Urothelium cell line (cell line): ENCODE data around the gene CLIC4.
"Not testable (repeated sequence)": the region's sequence is repeated elsewhere in the genome, so short reads cannot be mapped to it uniquely, and the experiment has no call there.

Source experiments
- DNase-seq: peaks from one replicate; pipeline ENCODE4 v3.0.0; 2011; ENCODE audit warnings: low spot score, mixed read lengths
- FAIRE-seq: peaks from 2 replicates; lab custom pipeline; 2011; peaks lifted over from hg19 to GRCh38; lab: Jason Lieb, UNC

Gene CLIC4

DNA sequence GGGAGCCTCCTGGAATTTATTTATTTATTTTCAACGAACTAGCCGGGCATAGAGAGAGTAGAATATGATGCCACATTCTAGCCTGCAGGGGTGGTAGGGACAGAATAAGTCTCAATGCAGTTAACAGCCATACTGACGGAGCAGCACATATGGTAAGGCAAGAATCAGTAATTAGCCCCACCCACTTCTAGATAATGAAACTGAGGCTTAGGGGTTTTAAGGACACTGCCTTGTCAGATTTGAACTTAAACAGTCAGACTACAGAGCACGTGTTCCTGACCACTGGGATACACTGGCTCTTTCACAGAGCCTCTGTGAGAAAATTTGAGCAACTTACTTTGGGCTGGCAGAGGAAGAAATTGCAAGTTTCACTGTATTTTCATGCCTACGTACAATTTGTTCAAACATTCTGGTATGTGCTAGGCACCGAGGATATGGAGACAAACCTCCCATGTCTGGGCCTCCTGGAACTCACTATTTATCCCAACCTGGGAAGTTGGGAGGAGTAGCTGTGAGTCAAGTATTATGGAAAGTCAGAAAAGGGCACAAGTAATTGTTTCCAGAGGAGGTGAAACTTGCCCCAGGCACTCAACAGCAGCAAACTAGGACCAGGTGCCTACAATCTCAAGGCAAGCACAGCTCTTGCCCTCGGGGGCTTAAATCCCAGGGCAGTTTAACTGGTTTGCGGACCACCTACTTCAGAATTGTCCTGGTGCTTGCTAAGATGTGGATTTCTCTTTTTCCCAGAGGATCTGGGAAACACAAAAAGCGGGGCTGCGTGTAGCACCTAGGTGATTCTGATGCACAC, 1.6 kb upstream of the CLIC4 start:
- FAIRE-seq (no peak), DNase-seq (no peak)

DNA sequence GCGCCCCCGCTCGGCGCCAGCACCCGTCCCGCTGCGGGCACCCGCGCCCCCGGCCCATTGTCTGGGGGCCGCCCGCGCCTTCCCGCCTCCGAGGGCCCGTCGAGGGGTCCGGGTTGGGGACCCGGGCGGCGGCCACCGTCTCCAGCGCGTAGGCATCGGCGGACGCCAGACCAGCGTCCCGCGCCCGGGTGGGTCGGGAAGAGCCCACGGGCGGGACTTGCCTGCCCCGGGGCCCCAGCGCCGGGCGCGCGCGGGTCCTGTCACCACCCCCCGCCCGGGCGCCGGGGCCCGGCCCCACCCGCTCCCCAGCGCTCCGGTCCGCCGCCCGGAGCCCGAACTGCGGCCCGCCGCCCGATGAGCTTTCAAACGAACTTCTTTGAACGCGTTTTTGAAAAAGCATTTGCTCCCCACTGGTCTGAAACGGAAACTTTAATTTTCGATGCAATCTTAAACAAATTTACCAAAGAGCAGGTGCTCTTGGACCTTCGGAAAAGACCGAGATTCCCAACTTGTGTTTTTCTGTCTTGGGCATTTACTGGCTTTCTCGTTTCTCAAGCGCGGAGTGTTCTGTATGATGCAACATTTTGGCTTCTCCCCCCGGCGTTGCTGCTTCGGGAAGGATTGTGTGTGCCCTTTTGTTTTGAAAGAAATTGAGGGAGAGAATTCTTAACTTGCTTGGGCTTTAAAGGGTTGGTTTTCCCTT, 615 bp downstream of the CLIC4 start:
- DNase-seq (no peak), FAIRE-seq (no peak)

DNA sequence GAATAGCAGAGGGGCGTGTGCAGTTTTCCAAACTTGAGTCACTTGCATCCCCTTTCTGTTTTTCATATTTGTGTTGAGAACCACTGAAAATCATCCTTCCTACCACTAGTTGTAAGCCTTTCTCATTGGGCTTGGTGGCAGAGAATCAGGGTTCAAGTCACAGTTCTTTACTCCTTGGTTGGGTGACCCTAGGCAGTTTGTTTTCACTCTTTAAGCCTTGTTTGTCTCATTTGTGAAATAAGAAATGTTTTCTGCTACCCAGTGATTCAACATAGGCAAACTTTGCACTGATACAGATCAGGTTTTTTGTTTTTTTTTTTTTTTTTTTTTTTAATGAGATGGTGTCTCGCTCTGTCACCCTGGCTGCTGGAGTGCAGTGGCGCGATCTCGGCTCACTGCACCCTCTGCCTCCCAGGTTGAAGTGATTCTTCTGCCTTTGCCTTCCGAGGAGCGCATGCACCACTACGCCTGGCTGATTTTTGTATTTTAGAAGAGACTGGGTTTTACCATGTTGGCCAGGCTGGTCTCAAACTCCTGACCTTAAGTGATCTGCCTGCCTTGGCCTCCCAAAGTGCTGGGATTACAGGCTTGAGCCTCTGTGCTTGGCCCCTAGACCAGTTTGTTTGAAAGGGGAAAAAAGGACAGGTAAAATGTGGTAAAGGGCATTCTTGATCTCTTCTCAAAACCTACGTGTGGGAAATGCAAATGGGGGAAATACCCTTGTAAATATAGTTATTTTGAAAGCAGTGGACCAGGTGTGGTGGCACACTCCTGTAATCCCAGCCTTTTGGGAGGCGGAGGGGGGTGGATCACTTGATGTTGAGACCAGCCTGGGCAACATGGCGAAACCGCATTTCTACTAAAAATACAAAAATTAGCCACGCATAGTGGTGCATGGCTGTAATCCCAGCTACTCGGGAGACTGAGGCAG, 3.2 kb downstream of the CLIC4 start:
- no peak for DNase-seq
- no peak for FAIRE-seq

DNA sequence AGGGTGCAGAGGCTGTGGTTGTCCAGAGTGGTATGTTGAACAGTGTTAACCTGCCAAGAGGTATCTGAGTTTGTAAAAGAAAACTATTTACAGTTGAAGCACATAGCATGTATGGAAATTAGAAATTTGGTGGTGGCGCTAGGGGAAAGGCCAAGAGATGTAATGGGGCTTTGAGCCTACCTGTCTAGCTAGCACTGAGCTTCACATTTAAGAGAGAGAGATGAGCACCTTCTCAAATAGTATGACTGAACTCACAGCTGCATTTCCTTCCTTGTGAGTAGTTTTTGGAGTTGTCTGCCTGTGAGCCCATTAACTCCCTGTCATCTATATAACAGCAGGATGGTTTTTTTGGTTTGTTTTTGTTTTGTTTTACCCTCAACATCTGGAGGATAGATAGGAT, 4.0 kb downstream of the CLIC4 start:
- no peak for DNase-seq
- no peak for FAIRE-seq

DNA sequence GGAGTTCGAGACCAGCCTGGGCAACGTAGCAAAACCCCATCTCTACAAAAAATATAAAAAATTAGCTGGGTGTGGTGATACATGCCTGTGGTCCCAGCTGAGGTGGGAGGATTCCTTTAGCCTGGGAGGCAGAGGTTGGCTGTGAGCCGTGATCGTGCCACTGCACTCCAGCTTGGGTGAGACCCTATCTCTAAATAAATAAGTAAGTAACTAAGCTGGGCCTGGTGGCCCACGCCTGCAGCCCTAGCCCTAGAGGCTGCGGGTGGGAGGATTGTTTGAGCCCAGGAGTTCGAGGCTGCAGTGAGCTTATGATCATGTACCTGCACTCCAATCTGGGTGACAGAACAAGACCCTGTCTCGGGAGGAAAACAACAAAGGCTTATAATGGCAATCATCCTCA, 4.6 kb downstream of the CLIC4 start:
- FAIRE-seq (no peak), DNase-seq (no peak)

DNA sequence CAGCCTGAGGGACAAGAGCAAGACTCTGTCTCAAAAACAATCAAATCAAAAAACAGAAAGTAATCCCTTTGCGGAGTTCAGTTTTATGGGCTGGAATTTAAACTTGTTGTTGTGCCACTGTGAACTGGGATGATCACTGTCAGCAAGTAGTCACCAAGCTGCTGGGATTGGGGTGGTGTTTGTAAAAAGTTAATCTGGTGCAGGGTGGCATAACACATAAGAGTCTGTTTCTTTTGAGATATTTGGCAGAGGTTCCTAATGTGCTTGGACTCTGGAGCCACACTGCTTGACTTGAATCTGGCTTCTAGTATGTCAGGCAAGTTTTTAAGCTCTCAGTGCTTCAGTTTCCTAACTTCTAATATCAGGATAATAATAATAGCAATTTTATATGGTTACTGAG, 6.6 kb downstream of the CLIC4 start:
- no peak for DNase-seq
- no peak for FAIRE-seq

DNA sequence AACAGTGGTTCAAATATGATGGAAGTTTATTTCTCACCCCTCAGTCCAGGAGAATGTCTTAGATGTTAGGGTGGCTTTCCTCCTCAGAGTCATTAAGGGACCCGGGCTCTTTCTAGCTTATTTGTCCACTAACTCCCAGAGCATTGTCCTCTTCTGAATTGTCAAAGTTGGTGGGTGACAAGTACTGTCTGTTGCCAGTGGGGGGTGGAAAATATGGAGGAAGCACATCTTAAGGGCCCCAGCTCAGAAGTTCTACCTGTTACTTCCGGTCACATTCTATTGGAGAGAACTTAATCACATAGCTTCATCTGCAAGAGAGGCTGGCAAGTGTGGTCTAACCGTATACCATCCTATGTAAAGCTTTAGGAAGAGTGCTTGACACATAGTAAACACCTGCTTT, 7.1 kb downstream of the CLIC4 start:
- DNase-seq = no peak
- FAIRE-seq = no peak

DNA sequence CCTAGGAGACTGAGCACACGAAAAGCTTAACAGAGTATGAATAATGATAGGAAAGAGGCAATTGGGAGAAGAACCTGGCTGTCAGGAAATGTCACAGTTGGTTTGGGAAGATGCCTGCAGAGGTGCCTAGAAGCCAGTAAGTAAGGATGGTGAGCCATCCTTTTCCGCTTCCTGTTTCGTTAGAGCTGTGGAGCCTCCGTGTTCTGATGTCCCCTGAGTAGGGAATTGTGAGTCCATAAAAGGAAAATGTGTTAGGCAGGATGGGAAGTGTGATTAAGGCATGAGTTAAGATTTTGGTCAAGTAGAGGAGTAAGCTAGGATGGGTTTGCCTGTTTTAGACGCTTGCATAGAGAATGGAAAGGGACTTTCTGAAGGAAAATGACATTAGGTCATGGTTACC, 9.0 kb downstream of the CLIC4 start:
- FAIRE-seq (no peak), DNase-seq (no peak)

DNA sequence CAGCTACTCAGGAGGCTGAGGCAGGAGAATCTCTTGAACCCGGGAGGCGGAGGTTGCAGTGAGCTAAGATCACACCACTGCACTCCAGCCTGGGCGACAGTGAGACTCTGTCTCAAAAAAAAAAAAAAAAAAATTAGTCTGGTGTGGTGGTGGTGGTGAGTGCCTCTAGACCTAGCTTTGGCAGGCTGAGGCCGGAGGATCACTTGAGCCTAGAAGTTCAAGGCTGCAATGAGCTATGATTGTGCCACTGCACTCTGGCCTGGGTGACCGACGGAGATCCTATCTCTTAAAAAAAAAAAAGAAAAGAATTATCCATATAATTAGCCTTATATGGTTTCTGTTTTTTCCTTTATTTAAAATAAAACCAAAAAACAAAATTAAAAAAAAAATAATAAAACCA, 10.1 kb downstream of the CLIC4 start:
- FAIRE-seq, DNase-seq: not testable (repeated sequence)

DNA sequence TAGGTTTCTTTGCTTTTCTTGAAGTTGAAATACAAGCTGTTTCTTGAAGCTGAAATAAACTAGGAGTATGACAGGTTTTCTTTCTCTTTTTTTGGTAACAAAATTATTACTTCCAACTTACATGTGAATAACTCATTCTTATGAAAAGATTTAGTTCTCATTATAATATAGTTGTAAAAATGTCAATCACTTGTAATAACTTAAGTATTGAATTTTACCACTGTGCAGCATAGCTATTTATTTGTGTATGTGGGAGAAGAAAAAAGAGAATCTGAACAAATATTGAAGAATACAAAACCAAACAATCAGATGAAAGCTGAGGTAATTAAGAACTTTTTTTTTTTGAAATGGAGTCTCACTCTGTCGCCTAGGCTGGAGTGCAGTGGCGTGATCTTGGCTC, 11.1 kb downstream of the CLIC4 start:
- DNase-seq = no peak
- no peak for FAIRE-seq

DNA sequence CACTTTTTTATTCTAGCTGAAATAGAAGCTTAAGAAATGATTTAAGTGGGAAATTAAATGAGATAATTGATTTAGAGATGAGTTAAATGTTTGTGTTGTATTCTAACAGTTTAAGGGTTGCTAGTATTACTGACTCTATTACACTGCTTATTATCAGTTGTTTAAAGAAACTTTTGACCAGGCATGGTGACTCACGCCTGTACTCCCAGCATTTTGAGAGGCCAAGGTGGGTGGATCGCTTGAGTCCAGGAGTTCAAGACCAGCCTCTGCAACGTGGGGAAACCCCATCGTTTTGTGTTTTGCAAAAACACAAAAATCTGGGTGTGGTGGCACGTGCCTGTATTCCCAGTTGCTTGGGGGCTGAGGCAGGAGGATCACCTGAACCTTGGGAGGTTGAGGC, 14.2 kb downstream of the CLIC4 start:
- FAIRE-seq = no peak
- DNase-seq = no peak

DNA sequence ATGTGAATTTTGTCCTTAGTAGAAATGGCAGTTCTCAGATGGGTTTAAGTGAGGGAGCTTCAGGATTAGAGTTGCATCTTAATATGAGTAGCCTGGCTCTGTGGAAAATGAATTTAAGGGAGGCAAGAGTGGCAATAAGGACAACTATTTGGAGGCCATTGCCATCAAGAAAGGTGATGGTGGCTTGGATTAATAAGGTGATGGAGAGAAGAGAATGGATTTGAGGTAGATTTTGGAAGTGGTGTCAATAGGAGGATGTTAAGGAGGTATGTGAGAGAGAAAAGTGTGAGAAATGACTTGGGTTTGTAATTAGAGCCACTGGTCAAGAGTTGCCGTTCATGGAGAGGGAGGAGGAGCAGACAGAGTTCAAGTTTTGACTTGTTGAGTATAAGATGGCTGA, 16.3 kb downstream of the CLIC4 start:
- DNase-seq (no peak), FAIRE-seq (no peak)

DNA sequence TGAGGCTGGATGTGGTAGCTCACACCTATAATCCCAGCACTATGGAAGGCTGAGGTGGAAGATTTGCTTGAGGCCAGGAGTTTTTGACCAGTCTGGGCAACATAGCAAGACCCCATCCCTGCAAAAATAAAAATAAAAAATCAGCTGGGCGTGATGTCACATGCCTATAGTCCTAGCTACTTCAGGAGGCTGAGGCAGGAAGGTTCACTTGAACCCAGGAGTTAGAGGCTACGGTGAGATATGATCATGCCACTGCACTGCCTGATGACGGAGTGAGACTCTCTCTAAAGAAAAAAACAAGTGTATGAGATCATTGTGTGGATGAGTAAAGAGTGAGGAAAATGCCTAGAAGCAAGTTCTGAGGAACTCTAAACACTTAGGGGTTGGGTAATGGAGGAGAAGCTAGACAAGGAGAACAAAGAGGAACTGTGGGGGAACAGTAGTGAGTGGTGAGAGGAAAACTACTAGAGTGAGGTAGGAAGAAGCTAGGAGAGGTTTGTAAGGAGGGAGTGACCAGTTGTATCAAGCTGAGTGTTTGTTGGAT, 17.0 kb downstream of the CLIC4 start:
- no peak for DNase-seq
- no peak for FAIRE-seq

DNA sequence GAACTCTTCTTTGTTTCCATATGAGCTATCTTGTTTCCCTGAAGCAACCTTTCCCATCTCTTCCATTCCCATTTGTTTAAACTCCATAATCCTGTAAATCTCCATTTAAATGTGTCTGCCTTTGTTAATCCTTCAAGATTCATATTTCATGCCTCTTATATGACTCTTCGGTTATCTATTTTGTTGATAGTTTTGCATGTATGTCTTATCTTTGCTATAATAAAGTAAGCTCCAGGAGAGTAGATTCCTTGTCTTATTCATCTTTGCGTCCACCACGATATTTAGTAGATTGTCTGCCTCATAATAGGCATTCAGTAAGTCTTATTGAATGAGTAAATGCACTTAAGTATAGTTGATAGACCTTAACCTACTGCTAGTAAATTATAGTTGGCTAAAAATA, 18.4 kb downstream of the CLIC4 start:
- DNase-seq (no peak), FAIRE-seq (no peak)

DNA sequence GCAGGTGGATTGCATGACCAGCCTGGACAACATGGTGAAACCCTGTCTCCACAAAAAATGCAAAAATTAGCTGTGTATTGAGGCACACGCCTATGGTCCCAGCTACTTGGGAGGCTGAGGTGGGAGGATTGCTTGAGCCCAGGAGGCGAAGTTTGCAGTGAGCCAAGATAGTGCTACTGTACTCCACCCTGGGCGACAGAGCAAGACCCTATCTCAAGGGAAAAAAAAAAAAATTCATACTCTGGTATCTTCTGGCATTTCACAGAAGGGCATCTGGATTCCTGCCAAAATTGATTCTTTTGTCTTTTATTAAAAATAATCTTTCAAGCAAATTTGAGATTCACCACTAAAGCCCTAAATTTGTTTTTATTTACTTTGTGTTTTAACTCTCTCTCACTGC, 19.2 kb downstream of the CLIC4 start:
- no peak for DNase-seq
- FAIRE-seq = no peak

DNA sequence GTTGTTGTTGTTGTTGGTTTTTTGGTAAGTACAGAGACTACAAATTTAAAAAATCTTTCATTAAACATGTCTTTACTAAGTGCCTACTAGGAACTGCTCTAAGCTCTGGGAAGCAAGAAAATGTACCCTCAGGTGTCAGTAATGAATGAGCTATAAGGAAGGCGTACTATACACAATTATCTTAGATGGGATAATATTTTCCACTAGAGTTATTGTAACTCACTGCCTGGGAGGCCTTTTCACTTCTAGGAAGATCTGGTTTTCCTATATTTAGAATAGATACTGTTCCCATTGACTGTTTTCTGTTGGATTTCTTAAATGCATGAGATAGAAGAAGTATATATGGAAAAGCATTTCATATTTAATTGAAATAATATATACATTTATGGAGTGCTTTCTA, 19.6 kb downstream of the CLIC4 start:
- DNase-seq = no peak
- no peak for FAIRE-seq

DNA sequence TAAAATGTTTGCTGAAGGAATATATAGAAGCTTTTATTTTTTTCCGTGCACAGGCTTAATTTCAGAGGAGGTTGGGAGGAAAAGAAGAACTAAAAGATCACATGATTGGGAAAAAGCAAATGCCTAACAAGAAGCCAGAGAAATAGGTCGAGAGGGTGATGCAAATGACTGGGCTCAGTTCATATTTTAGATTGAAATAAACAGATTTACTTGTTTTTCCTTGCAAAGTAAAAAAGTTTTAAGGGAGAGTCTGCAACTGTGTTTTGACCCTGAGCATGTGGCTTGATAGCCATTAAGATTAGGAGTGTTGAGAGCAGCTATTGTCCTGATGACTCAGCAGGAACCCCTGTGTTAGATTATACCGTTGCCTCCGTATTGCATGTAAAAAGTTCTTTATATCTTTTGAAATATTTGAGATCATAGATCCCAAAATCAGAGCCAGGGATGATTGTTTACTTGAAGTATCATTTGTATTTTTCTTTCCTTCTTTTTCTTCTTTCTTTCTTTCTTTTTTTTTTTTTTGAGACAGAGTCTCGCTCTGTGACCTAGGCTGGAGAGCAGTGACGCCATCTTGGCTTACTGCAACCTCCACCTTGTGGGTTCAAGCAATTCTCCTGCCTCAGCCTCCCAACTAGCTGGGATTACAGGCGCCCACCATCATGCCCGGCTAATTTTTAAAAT, 20.2 kb downstream of the CLIC4 start:
- DNase-seq (no peak), FAIRE-seq (no peak)

DNA sequence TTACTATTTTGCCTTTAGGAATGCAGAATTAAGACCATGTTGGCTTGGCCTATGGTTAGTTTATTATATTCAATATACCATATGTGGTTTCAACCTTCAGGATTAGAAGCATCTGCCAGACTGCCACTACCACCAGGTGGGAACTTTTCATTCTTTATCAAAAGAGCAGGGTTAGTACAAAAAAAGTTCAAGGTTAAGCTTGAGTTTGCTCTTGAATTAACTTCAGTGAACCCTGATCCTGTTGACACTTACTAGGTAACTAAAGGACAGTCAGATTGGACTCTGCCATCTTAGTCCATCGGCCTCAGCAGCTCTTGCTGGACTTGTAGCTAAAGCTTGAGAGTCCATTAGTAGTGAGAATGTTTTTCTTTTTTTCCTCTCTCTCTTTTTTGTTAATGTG, 22.1 kb downstream of the CLIC4 start:
- FAIRE-seq (no peak), DNase-seq (no peak)

DNA sequence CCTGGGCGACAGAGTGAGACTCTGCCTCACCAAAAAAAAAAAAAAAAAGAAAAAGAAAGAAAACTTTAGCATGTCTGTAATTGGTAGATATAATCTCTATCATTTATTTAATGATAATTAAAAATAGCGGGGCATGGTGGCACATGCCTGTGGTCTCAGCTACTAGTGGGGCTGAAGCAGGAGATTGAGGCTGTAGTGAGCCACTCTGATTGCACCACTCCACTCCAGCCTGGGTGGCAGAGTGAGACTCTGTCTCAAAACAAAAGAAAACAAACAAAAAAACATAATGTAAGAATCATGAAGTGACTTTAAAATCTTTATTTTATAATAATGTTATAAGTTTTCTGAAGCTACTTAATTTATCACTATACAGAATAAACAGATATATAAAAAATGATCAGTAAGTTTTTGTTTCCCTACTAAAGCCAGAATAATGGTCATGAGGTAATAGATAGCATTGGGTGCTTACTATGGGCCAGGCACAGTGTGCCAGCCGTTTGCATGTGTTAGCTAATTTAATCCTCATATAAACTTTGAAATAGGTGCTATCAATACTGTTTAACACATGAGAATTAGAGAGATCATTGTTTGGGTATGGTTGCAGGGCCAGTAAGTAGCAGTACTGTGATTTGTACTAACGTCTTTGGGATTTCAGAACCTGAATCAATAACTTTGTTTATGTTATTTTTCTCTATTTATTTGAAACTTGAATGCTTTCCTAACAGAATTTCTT, 23.8 kb downstream of the CLIC4 start:
- DNase-seq (no peak), FAIRE-seq (no peak)
